Neural cell (in vitro differentiated cells): ENCODE data around the gene CPA2. TPM values are rescaled to one million over a fixed set of nuclear protein-coding genes. Genes with fewer than 3 reads are reported as not detected.

Source experiments
- H2AFZ ChIP-seq: fragments of 200-600, 300-800 bp; sonication (generic), shearing (Covaris generic); 2 replicates; pipeline ENCODE4 v1.6.0; 2014; ENCODE audit warnings: low read depth, mild to moderate bottlenecking, antibody characterized with exemption, low read length, moderate library complexity
- H3F3A ChIP-seq: fragments of 200-600 bp; shearing (Covaris generic); 2 replicates; pipeline ENCODE4 v1.6.1; 2016; ENCODE audit warnings: mild to moderate bottlenecking, moderate library complexity, mixed read lengths, antibody characterized with exemption, low read length; ENCODE audit not compliant: insufficient read depth, poor library complexity, severe bottlenecking
- H3K27ac ChIP-seq: fragments of 200-600, 300-800 bp; sonication (generic), shearing (Covaris generic); 2 replicates; pipeline ENCODE4 v1.5.1; 2014; ENCODE audit warnings: mild to moderate bottlenecking, low read length, moderate library complexity
- H3K27me3 ChIP-seq: fragments of 300-800, 200-600 bp; sonication (generic), shearing (Covaris generic); 2 replicates; pipeline ENCODE4 v1.6.0; 2014; ENCODE audit warnings: mild to moderate bottlenecking, low read depth, low read length, moderate library complexity; ENCODE audit not compliant: insufficient read depth
- H3K36me3 ChIP-seq: fragments of 300-800, 200-600 bp; sonication (generic), shearing (Covaris generic); 2 replicates; pipeline ENCODE4 v1.5.1; 2014; ENCODE audit warnings: mild to moderate bottlenecking, antibody characterized with exemption, low read length, moderate library complexity; ENCODE audit not compliant: insufficient read depth
- H3K4me2 ChIP-seq: fragments of 300-800, 200-600 bp; sonication (generic), shearing (Covaris generic); 2 replicates; pipeline ENCODE4 v1.6.0; 2014; ENCODE audit warnings: mild to moderate bottlenecking, low read length
- H3K4me3 ChIP-seq: fragments of 300-800, 200-600 bp; sonication (generic), shearing (Covaris generic); 2 replicates; pipeline ENCODE4 v1.5.1; 2014; ENCODE audit warnings: mild to moderate bottlenecking, low read length, moderate library complexity
- H3K79me2 ChIP-seq: fragments of 200-600 bp; shearing (Covaris generic); replicated peaks from 2 replicates; pipeline ENCODE4 v1.6.0; 2014; ENCODE audit warnings: mild to moderate bottlenecking, low read length, moderate library complexity; ENCODE audit not compliant: insufficient read depth
- H3K9ac ChIP-seq: fragments of 300-800, 200-600 bp; sonication (generic), shearing (Covaris generic); 2 replicates; pipeline ENCODE4 v1.6.1; 2016; ENCODE audit warnings: mild to moderate bottlenecking, low read length, mixed read lengths
- H3K9me2 ChIP-seq: fragments of 200-600 bp; shearing (Covaris generic); 2 replicates; pipeline ENCODE4 v1.6.1; 2016; ENCODE audit warnings: mild to moderate bottlenecking, low read length, mixed read lengths; ENCODE audit not compliant: insufficient read depth
- H3K9me3 ChIP-seq: fragments of 200-600, 300-800 bp; sonication (generic), shearing (Covaris generic); 2 replicates; pipeline ENCODE4 v1.6.1; 2016; ENCODE audit warnings: mild to moderate bottlenecking, mixed run types, low read length, moderate library complexity, mixed read lengths
- H4K20me1 ChIP-seq: fragments of 200-600 bp; shearing (Covaris generic); 2 replicates; pipeline ENCODE4 v1.6.1; 2016; ENCODE audit warnings: mild to moderate bottlenecking, mixed run types; ENCODE audit not compliant: insufficient read depth
- EP300 ChIP-seq: fragments of 450-650 bp; conservative IDR thresholded peaks from 2 replicates; pipeline ENCODE4 v1.6.1; 2014; ENCODE audit warnings: antibody characterized with exemption, mild to moderate bottlenecking, moderate library complexity; ENCODE audit not compliant: poor library complexity, severe bottlenecking
- EZH2 ChIP-seq: fragments of 200-600, 300-800 bp; shearing (Covaris generic), sonication (generic); IDR thresholded peaks from 2 replicates; pipeline ENCODE4 v1.6.1; 2014; ENCODE audit warnings: antibody characterized with exemption, low read length, borderline replicate concordance, mild to moderate bottlenecking; ENCODE audit not compliant: insufficient read depth, poor library complexity, severe bottlenecking
- MXI1 ChIP-seq: fragments of 450-650 bp; conservative IDR thresholded peaks from 2 replicates; pipeline ENCODE4 v1.6.1; 2014; ENCODE audit warnings: antibody characterized with exemption, mild to moderate bottlenecking; ENCODE audit not compliant: poor library complexity, severe bottlenecking
- POLR2AphosphoS5 ChIP-seq: IDR thresholded peaks from 2 replicates; pipeline ENCODE4 v1.6.1; 2012
- RAD21 ChIP-seq: fragments of 450-650 bp; conservative IDR thresholded peaks from 2 replicates; pipeline ENCODE4 v1.6.1; 2014; ENCODE audit warnings: antibody characterized with exemption, mild to moderate bottlenecking, moderate library complexity
- SMC3 ChIP-seq: fragments of 450-650 bp; conservative IDR thresholded peaks from 2 replicates; pipeline ENCODE4 v1.6.1; 2014; ENCODE audit warnings: antibody characterized with exemption, mild to moderate bottlenecking, moderate library complexity; ENCODE audit not compliant: poor library complexity
- TAF1 ChIP-seq: IDR thresholded peaks from 2 replicates; pipeline ENCODE4 v1.6.1; 2012; ENCODE audit warnings: low read depth
- polyA plus RNA-seq: library from polyadenylated mRNA; depleted of rRNA; stranded (reverse); fragments of >200 nt; gene quantifications from 2 replicates; pipeline ENCODE4 v1.2.3, GENCODE V29; 2014
- TF ChIP-seq, protein P1 (sequence below): IDR thresholded peaks from 2 replicates; pipeline ENCODE4 v1.6.1; 2012; ENCODE audit warnings: borderline replicate concordance
- TF ChIP-seq, protein P2 (sequence below): fragments of 450-650 bp; IDR thresholded peaks from 2 replicates; pipeline ENCODE4 v1.5.1; 2014; ENCODE audit warnings: antibody characterized with exemption, mild to moderate bottlenecking, moderate library complexity; ENCODE audit not compliant: poor library complexity, severe bottlenecking

Gene CPA2
- polyA plus RNA-seq, 1 donor from 2014 or later = 0.41 TPM

DNA sequence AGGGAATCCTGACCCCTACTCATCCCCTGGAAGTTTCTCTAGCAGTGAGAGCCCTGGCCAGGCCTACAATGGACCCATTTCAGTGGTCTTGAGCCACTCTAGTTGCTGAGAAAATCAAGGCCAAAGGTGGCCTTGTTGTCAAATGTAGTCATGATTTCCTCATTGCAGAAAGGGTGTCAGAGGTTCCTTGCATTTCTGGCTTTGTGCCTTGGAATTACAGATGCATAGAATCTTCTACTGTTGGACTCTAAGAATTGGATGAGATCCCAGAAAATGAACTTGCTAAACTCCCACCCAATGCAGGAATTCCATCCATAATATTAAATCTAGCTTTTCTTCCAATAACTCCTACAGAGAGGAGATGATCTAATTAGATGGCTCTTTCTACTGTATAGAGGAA, 12.2 kb downstream of the CPA2 start:
- Histone ChIP-seq H3K9ac (peak overlapping the region; percentile 67), H3K9me2 (no peaks in the 10 kb centered on the region), H3F3A (peaks cover 15% of the 10 kb centered on the region), H3K79me2 (peaks cover 8% of the 10 kb centered on the region), H3K36me3 (no peaks in the 10 kb centered on the region), H4K20me1 (no peaks in the 10 kb centered on the region), H3K4me2 (no peak overlapping the region), H3K9me3 (no peaks in the 10 kb centered on the region), H3K27me3 (no peaks in the 10 kb centered on the region), H2AFZ (no peak overlapping the region), H3K27ac (peak overlapping the region; percentile 99), H3K4me3 (no peak overlapping the region)
- TF ChIP-seq POLR2AphosphoS5 (no peak), TAF1 (no peak), EP300 (no peak), RAD21 (no peak), EZH2 (no peak), MXI1 (no peak), SMC3 (no peak)
- TF ChIP-seq, protein P1, sequence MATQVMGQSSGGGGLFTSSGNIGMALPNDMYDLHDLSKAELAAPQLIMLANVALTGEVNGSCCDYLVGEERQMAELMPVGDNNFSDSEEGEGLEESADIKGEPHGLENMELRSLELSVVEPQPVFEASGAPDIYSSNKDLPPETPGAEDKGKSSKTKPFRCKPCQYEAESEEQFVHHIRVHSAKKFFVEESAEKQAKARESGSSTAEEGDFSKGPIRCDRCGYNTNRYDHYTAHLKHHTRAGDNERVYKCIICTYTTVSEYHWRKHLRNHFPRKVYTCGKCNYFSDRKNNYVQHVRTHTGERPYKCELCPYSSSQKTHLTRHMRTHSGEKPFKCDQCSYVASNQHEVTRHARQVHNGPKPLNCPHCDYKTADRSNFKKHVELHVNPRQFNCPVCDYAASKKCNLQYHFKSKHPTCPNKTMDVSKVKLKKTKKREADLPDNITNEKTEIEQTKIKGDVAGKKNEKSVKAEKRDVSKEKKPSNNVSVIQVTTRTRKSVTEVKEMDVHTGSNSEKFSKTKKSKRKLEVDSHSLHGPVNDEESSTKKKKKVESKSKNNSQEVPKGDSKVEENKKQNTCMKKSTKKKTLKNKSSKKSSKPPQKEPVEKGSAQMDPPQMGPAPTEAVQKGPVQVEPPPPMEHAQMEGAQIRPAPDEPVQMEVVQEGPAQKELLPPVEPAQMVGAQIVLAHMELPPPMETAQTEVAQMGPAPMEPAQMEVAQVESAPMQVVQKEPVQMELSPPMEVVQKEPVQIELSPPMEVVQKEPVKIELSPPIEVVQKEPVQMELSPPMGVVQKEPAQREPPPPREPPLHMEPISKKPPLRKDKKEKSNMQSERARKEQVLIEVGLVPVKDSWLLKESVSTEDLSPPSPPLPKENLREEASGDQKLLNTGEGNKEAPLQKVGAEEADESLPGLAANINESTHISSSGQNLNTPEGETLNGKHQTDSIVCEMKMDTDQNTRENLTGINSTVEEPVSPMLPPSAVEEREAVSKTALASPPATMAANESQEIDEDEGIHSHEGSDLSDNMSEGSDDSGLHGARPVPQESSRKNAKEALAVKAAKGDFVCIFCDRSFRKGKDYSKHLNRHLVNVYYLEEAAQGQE = no peak
- TF ChIP-seq, protein P2, sequence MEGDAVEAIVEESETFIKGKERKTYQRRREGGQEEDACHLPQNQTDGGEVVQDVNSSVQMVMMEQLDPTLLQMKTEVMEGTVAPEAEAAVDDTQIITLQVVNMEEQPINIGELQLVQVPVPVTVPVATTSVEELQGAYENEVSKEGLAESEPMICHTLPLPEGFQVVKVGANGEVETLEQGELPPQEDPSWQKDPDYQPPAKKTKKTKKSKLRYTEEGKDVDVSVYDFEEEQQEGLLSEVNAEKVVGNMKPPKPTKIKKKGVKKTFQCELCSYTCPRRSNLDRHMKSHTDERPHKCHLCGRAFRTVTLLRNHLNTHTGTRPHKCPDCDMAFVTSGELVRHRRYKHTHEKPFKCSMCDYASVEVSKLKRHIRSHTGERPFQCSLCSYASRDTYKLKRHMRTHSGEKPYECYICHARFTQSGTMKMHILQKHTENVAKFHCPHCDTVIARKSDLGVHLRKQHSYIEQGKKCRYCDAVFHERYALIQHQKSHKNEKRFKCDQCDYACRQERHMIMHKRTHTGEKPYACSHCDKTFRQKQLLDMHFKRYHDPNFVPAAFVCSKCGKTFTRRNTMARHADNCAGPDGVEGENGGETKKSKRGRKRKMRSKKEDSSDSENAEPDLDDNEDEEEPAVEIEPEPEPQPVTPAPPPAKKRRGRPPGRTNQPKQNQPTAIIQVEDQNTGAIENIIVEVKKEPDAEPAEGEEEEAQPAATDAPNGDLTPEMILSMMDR = no peak

DNA sequence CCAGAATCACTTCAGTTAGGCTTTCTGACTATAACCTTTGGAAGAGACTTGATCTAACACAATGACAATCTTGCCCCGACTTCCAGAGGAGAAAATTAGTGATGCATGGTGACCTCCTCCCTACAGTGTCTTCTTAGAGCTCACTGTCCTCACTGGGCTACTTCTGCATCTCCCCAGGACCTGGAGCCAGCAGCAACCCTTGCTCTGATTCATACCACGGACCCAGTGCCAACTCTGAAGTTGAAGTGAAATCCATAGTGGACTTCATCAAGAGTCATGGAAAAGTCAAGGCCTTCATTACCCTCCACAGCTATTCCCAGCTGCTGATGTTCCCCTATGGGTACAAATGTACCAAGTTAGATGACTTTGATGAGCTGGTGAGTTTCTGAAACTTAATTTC, 12.6 kb downstream of the CPA2 start:
- Histone ChIP-seq H3K79me2 (peaks cover 6% of the 10 kb centered on the region), H3K4me2 (no peak overlapping the region), H2AFZ (no peak overlapping the region), H3K27me3 (no peaks in the 10 kb centered on the region), H3K9me3 (no peaks in the 10 kb centered on the region), H3F3A (peaks cover 11% of the 10 kb centered on the region), H3K4me3 (no peak overlapping the region), H4K20me1 (no peaks in the 10 kb centered on the region), H3K36me3 (no peaks in the 10 kb centered on the region), H3K9ac (no peak overlapping the region), H3K27ac (peak overlapping the region; percentile 99), H3K9me2 (no peaks in the 10 kb centered on the region)
- TF ChIP-seq POLR2AphosphoS5 = no peak
- TF ChIP-seq RAD21 = no peak
- TF ChIP-seq MXI1 = no peak
- TF ChIP-seq, protein P1 = no peak
- TF ChIP-seq, protein P2 = no peak
- TF ChIP-seq SMC3 = no peak
- no peak for TF ChIP-seq EP300
